Measurements from ENCODE around the gene KDSR. TPM values are rescaled to one million over a fixed set of nuclear protein-coding genes. Genes with fewer than 3 reads are reported as not detected.
"Not testable (repeated sequence)": the region's sequence is repeated elsewhere in the genome, so short reads cannot be mapped to it uniquely, and the experiment has no call there.

The KDSR gene
- total RNA-seq, 1 donor from 2014 or later, result 15.3 TPM

GRCh38 chr18:63366213-63367052 lies 573 bp downstream of the KDSR start:
- DNase-seq (peak; percentile 43), ATAC-seq (ENCODE audit: low read depth) (peak; percentile 32)
- POLR2A ChIA-PET, result interaction anchor here (1.0 to 4.3 kb wide), 3 partner anchors 54 to 651 kb away, joined by 3 to 41 read pairs (median 3); partner anchors contain the start of genes PHLPP1 and VPS4B
- peak overlapping the region; percentile 50 for H3K27ac Mint-ChIP-seq
- CTCF ChIA-PET, result interaction anchor here (1.1 kb wide), 1 partner anchor 73 kb away, joined by 4 read pairs; no protein-coding TSS in a partner anchor
- peaks cover 23% of the 10 kb centered on the region for H3K4me1 Mint-ChIP-seq
- H3K9me3 Mint-ChIP-seq, result no peaks in the 10 kb centered on the region
- intact Hi-C loops (cut with micrococcal nuclease), result loop anchor here (1.0 to 5.0 kb wide), 6 partner anchors 46 to 1179 kb away; partner anchors contain the start of genes PHLPP1, PIGN, RELCH and VPS4B
- peak overlapping the region; percentile 88 for H3K4me3 Mint-ChIP-seq
- peaks cover 6% of the 10 kb centered on the region for H3K36me3 Mint-ChIP-seq (ENCODE audit: low read depth)
- TF ChIP-seq, protein P1, sequence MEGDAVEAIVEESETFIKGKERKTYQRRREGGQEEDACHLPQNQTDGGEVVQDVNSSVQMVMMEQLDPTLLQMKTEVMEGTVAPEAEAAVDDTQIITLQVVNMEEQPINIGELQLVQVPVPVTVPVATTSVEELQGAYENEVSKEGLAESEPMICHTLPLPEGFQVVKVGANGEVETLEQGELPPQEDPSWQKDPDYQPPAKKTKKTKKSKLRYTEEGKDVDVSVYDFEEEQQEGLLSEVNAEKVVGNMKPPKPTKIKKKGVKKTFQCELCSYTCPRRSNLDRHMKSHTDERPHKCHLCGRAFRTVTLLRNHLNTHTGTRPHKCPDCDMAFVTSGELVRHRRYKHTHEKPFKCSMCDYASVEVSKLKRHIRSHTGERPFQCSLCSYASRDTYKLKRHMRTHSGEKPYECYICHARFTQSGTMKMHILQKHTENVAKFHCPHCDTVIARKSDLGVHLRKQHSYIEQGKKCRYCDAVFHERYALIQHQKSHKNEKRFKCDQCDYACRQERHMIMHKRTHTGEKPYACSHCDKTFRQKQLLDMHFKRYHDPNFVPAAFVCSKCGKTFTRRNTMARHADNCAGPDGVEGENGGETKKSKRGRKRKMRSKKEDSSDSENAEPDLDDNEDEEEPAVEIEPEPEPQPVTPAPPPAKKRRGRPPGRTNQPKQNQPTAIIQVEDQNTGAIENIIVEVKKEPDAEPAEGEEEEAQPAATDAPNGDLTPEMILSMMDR (IDR thresholded peaks at IDR 0.05), result no peak
- no peaks in the 10 kb centered on the region for H3K27me3 Mint-ChIP-seq

DNA sequence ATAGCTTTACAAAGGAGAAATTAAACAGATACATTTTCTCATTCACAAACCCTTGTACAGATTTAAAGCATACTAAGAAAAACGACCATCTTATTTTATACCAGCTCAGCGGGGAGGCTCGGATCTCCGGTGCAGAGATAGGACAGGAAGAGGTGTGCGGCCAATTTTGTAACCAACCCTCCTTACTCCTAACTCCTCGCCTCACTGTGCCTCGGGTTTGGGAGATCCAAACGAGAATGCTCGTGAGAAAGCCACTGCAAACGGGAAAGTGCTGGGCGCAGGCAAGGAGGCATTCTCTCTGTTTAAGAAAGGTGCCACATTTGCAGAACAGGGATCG lies 1.2 kb downstream of the KDSR start:
- intact Hi-C loops (cut with micrococcal nuclease), result loop anchor here (1.0 to 5.0 kb wide), 3 partner anchors 45 to 840 kb away; no protein-coding TSS in a partner anchor
- no peak for DNase-seq
- ATAC-seq (ENCODE audit: low read depth), result no peak
- Mint-ChIP-seq H3K27me3 (no peaks in the 10 kb centered on the region), H3K27ac (peak overlapping the region; percentile 46), H3K9me3 (no peaks in the 10 kb centered on the region), H3K36me3 (ENCODE audit: low read depth) (peaks cover 8% of the 10 kb centered on the region), H3K4me1 (peaks cover 23% of the 10 kb centered on the region), H3K4me3 (peak overlapping the region; percentile 88)
- CTCF ChIA-PET, result interaction anchor here (1.1 kb wide), 1 partner anchor 74 kb away, joined by 4 read pairs; no protein-coding TSS in a partner anchor
- TF ChIP-seq, protein P1 (IDR thresholded peaks at IDR 0.05), result no peak
- POLR2A ChIA-PET, result interaction anchor here (1.2 to 4.3 kb wide), 2 partner anchors 57 to 651 kb away, joined by 3 to 41 read pairs; partner anchors contain the start of genes PHLPP1 and VPS4B

DNA sequence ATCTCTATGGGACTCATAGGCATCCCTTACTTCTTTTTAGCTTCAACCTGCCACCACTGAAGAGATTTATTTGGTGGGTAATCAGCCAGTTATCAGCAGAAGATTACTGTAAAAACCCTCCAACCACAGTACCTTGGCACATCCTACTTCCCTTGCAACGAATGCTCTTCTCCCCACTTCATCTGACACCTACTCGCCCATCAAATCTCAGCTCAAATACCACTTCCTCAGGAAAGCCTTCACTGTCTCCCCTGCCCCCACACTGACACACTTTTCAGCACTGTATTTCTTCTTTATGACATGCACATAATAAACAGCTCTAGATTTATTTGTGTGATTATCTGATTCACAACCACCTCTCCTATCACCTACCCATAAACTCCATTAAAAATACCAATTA lies 3.1 kb downstream of the KDSR start:
- Mint-ChIP-seq H3K36me3 (ENCODE audit: low read depth) (peaks cover 18% of the 10 kb centered on the region), H3K9me3 (no peaks in the 10 kb centered on the region), H3K27me3 (no peaks in the 10 kb centered on the region), H3K4me1 (peaks cover 23% of the 10 kb centered on the region), H3K4me3 (no peak overlapping the region), H3K27ac (no peak overlapping the region)
- ChIA-PET CTCF (no interaction called here), POLR2A (interaction anchor here (0.7 kb wide), 1 partner anchor 60 kb away, joined by 3 read pairs; no protein-coding TSS in a partner anchor)
- TF ChIP-seq, protein P1 (IDR thresholded peaks at IDR 0.05), result no peak
- no peak for ATAC-seq (ENCODE audit: low read depth)
- DNase-seq, result no peak
- intact Hi-C loops (cut with micrococcal nuclease), result no loop called here

- DNase-seq; ATAC-seq (ENCODE audit: low read depth); H3K27ac Mint-ChIP-seq; CTCF ChIA-PET; H3K9me3 Mint-ChIP-seq; H3K4me3 Mint-ChIP-seq; H3K27me3 Mint-ChIP-seq; intact Hi-C loops (cut with micrococcal nuclease): not testable (repeated sequence)
- H3K36me3 Mint-ChIP-seq (ENCODE audit: low read depth), result peaks cover 18% of the 10 kb centered on the region
- peaks cover 21% of the 10 kb centered on the region for H3K4me1 Mint-ChIP-seq
- POLR2A ChIA-PET, result interaction anchor here (0.7 kb wide), 1 partner anchor 61 kb away, joined by 3 read pairs; no protein-coding TSS in a partner anchor
Observed at GRCh38 chr18:63363420-63363819, 3.6 kb downstream of the KDSR start.

GRCh38 chr18:63356272-63356896 lies 10.6 kb downstream of the KDSR start:
- no peaks in the 10 kb centered on the region for H3K4me1 Mint-ChIP-seq
- H3K4me3 Mint-ChIP-seq, result no peak overlapping the region
- CTCF ChIA-PET, result no interaction called here
- peaks cover 48% of the 10 kb centered on the region for H3K36me3 Mint-ChIP-seq (ENCODE audit: low read depth)
- intact Hi-C loops (cut with micrococcal nuclease), result no loop called here
- H3K9me3 Mint-ChIP-seq, result no peaks in the 10 kb centered on the region
- ATAC-seq (ENCODE audit: low read depth) (no peak), DNase-seq (no peak)
- H3K27me3 Mint-ChIP-seq, result no peaks in the 10 kb centered on the region
- POLR2A ChIA-PET, result no interaction called here
- TF ChIP-seq, protein P1 (IDR thresholded peaks at IDR 0.05), result no peak
- H3K27ac Mint-ChIP-seq, result no peak overlapping the region
